Coronary artery (tissue), 2 donors: ENCODE results near the gene BBS1.
A peak's percentile ranks its signal among the peaks of the same experiment; 100 is the strongest.

Experiments
- DNase-seq: peaks from one replicate; pipeline ENCODE4 v3.0.0-alpha.2; 2017; ENCODE audit warnings: low spot score
- H3K27ac ChIP-seq, 2 donors: fragments of 200-600 bp; sonication (generic); one replicate each; pipeline ENCODE4 v1.5.1; 2016 to 2019
- H3K4me3 ChIP-seq: fragments of 200-600 bp; sonication (generic); 2 replicates; pipeline ENCODE4 v1.5.1; 2016; ENCODE audit warnings: mild to moderate bottlenecking, moderate library complexity
- TF ChIP-seq, protein P1 (sequence below): fragments of 200-600 bp; sonication (generic); IDR thresholded peaks from one replicate; pipeline ENCODE4 v1.5.1; 2019; ENCODE audit warnings: antibody characterized with exemption

Gene BBS1

DNA sequence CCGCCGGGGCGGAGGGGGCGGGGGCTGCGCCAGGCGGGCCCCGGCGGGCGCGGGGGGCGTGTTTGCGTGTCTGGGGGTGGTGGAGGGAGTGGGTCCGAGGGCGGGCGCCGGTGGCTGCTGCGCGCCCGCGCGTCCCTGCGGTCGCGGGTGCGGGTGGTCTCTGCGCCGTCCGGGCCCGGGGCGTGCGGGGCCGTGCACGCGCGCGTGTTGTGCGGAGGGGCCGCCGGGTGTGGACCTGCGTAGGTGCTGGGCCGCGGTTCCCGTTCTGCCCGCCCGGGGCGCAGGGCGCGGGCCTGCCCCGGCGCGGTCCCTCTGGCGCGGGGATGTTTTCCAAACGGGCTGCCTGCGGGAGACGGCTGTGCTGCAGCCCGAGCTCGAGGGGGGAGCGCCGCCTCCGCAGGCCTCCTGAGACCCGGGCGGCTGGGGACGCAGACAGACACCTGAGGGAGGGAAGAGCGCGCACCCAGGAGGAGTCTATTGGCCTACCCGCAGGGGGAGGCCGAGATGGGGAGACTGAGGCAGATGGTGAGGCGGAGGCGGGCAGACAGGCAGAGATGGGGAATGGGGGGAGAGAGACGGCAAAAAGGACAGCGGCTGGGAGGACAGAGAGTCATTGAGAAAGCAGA lies 43.3 kb upstream of the BBS1 start:
- TF ChIP-seq, protein P1, sequence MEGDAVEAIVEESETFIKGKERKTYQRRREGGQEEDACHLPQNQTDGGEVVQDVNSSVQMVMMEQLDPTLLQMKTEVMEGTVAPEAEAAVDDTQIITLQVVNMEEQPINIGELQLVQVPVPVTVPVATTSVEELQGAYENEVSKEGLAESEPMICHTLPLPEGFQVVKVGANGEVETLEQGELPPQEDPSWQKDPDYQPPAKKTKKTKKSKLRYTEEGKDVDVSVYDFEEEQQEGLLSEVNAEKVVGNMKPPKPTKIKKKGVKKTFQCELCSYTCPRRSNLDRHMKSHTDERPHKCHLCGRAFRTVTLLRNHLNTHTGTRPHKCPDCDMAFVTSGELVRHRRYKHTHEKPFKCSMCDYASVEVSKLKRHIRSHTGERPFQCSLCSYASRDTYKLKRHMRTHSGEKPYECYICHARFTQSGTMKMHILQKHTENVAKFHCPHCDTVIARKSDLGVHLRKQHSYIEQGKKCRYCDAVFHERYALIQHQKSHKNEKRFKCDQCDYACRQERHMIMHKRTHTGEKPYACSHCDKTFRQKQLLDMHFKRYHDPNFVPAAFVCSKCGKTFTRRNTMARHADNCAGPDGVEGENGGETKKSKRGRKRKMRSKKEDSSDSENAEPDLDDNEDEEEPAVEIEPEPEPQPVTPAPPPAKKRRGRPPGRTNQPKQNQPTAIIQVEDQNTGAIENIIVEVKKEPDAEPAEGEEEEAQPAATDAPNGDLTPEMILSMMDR: no peak
- DNase-seq: no peak
- peak overlapping the region in 1 of 2 donors; percentile 87 for H3K27ac ChIP-seq
- H3K4me3 ChIP-seq: peak overlapping the region; percentile 87

DNA sequence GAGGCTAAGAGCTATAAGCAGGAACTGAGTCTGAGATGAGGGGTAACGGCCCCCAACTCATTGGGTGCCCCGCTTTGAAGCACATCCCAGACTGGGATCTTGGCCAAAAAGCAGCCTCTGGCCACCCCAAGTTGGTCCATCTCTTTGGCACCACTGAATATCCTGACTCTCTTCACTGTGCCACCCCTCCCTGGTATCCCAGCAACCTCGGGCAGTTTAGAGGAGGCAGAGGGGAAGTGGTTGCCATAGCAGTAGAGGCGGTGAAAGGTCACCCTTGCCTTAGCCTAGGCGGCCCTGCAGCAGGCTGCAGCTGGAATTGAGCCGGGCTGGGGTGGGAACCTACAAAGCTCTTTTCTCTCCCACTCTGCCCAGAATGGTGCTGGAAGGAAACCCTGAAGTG lies 42.7 kb upstream of the BBS1 start:
- no peak overlapping the region for H3K27ac ChIP-seq
- TF ChIP-seq, protein P1: no peak
- H3K4me3 ChIP-seq: peak overlapping the region; percentile 87
- DNase-seq: no peak

DNA sequence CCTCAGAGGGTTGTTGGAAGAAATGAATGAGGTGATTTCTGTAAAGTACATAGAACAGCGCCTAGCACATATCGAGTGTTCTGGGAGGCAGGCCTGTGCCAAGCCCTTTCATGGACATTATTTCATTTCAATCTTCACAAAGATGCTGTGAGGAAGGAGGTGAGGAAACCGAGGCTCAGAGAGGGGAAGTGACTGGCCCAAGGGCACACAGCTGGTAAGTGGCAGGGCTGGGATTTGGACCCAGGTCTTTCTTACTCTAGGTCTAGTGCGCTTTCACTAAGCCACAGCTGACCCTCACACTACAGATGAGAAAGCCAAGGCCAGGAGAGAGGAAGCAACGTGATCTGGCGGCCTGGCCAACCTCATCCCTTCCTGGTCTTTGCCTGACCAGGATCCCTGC lies 41.7 kb upstream of the BBS1 start:
- H3K27ac ChIP-seq: no peak overlapping the region

DNA sequence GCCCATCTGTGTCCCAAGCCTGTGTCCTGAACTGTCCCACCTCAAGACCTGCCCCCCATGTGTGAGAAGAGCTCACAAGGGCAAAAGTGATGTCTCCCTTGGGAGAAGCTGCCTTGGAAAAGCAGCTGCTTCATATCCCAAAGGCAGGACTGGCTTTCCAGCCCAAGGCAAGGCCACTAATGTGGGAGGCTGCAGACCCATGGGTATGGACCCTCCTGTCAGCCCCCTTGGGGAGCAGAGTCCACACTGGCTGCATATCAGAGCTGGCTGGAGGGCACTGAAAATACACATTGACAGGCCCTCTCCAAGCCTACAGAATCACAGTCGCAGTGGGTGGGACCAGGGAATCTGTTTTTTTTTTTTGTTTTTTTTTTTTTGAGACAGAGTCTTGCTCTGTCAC lies 41.0 kb upstream of the BBS1 start:
- TF ChIP-seq, protein P1: no peak
- Histone ChIP-seq H3K27ac (no peak overlapping the region), H3K4me3 (no peak overlapping the region)
- DNase-seq: no peak

More for the DNA sequence above, 41.7 kb upstream of the BBS1 start:
- DNase-seq: no peak
- H3K4me3 ChIP-seq: no peak overlapping the region
- TF ChIP-seq, protein P1: no peak

DNA sequence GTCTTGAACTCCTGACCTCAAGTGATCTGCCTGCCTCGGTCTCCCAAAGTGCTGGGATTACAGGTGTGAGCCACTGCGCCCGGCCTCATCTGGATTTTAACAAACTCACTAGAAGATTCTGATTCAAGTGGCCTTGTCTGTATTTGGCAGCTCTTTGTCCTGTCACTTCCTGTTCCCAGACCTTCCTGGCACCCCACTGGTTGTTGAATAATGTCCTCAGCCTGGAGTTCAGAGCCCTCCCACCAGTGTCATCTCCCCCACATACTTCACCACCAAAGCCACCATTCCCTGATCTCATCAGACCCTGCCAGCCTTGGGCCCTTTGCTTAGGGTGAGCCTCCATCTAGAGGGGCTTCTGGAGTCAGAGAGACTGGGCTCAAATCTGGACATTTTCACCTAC lies 40.4 kb upstream of the BBS1 start:
- H3K27ac ChIP-seq: no peak overlapping the region
- no peak for DNase-seq
- H3K4me3 ChIP-seq: no peak overlapping the region
- TF ChIP-seq, protein P1: no peak

DNA sequence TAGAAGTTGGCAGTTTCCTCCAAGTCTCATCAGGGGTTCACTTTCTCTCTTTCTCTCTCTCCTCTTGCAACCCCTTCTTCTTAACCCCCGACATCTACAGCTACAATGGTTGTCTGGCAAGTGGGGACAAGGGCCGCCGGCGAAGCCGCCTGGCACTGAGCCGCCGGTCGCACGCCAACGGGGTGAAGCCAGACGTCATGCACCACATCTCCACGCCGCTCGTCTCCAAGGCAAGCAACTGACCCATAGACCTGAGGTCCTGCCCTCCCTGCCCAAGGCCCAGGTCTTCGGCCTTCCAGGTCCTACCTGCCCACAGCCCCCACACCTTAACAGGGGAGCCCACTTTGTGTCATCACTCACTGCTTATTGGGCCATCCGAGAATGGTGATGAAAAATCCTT lies 39.3 kb upstream of the BBS1 start:
- no peak for DNase-seq
- TF ChIP-seq, protein P1: no peak
- Histone ChIP-seq H3K4me3 (no peak overlapping the region), H3K27ac (no peak overlapping the region)

DNA sequence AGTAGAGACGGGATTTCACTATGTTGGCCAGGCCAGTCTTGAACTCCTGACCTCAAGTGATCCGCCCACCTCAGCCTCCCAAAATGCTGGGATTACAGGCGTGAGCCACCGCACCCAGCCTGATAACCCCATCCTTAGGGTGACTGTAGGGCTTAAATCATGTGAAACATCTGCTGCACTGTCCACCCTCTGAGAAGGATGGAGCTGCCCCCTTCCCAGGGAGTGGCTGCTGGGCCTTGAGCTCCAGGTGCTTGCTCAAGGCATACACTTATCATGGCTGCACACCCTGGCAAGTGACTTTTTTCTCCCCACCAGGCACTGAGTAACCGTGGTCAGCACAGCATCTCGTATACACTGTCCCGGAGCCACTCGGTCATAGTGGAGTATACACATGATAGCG lies 38.4 kb upstream of the BBS1 start:
- Histone ChIP-seq H3K4me3 (no peak overlapping the region), H3K27ac (no peak overlapping the region)
- no peak for DNase-seq
- TF ChIP-seq, protein P1: no peak
